Common myeloid progenitor, CD34-positive (primary cell): Measurements from ENCODE around the gene SMG7. TPM values are rescaled to one million over a fixed set of nuclear protein-coding genes. Genes with fewer than 3 reads are reported as not detected.
"Not testable (repeated sequence)": the region's sequence is repeated elsewhere in the genome, so short reads cannot be mapped to it uniquely, and the experiment has no call there.

Experiments used
- CTCF ChIA-PET: fragments of 350-600 bp; sonication (Branson Sonifier 250); formaldehyde crosslinking; loops from one replicate; lab custom pipeline; 2021; ENCODE audit warnings: antibody characterized with exemption; lab: Charles Lee
- POLR2A ChIA-PET: fragments of 350-600 bp; sonication (Branson Sonifier 250); formaldehyde crosslinking; loops from one replicate; lab custom pipeline; 2021; ENCODE audit warnings: antibody characterized with exemption; lab: Charles Lee
- DNase-seq, 3 donors: peaks; one replicate each; pipeline versions ENCODE4 v3.0.0 to v3.0.0-alpha.2; 2013
- H3K27ac ChIP-seq, 2 experiments: 1 replicate in 1 of 2; 2 replicates in 1 of 2; pipeline ENCODE4 v1.7.0; 2013; ENCODE audit warnings: inconsistent platforms in 2 of 2, low read length in 2 of 2, mild to moderate bottlenecking in 2 of 2, low read depth in 1 of 2, moderate library complexity in 1 of 2; ENCODE audit not compliant: severe bottlenecking in 2 of 2, insufficient read depth in 1 of 2, poor library complexity in 1 of 2
- H3K27me3 ChIP-seq, 5 experiments: replicated peaks in 2 of 5; 1 replicate in 3 of 5; 2 replicates in 2 of 5; pipeline versions ENCODE4 v1.6.1 to v1.7.0; 2013; ENCODE audit warnings: low read length in 4 of 5, mild to moderate bottlenecking in 2 of 5, moderate library complexity in 2 of 5, inconsistent platforms in 1 of 5; ENCODE audit not compliant: insufficient read depth in 5 of 5, control insufficient read depth in 4 of 5
- H3K36me3 ChIP-seq, 4 experiments: 1 replicate in 2 of 4; 2 replicates in 2 of 4; pipeline versions ENCODE4 v1.6.1 to v1.7.0; 2013; ENCODE audit warnings: low read length in 3 of 4, control low read depth in 1 of 4, mild to moderate bottlenecking in 1 of 4; ENCODE audit not compliant: control insufficient read depth in 4 of 4, insufficient read depth in 4 of 4
- H3K4me1 ChIP-seq, 4 experiments: 1 replicate in 3 of 4; 2 replicates in 1 of 4; pipeline versions ENCODE4 v1.6.1 to v1.7.1; 2013; ENCODE audit warnings: low read length in 3 of 4, mild to moderate bottlenecking in 3 of 4, control low read depth in 1 of 4, inconsistent platforms in 1 of 4, moderate library complexity in 1 of 4; ENCODE audit not compliant: control insufficient read depth in 4 of 4, insufficient read depth in 4 of 4; ENCODE audit errors: control extremely low read depth in 1 of 4
- H3K4me3 ChIP-seq, 7 experiments: 1 replicate in 4 of 7; 2 replicates in 3 of 7; pipeline versions ENCODE4 v1.5.1 to v1.7.0; 2013; ENCODE audit warnings: mild to moderate bottlenecking in 7 of 7, low read length in 6 of 7, moderate library complexity in 6 of 7, inconsistent platforms in 2 of 7, low read depth in 2 of 7, control low read depth in 1 of 7; ENCODE audit not compliant: insufficient read depth in 4 of 7, control insufficient read depth in 1 of 7; ENCODE audit errors: extremely low read depth in 1 of 7
- H3K9me3 ChIP-seq, 5 experiments: 1 replicate in 4 of 5; 2 replicates in 1 of 5; pipeline versions ENCODE4 v1.6.1 to v1.7.1; 2013; ENCODE audit warnings: low read length in 4 of 5, mild to moderate bottlenecking in 2 of 5, inconsistent platforms in 1 of 5, low read depth in 1 of 5, moderate library complexity in 1 of 5; ENCODE audit not compliant: control insufficient read depth in 4 of 5, insufficient read depth in 2 of 5; ENCODE audit errors: control extremely low read depth in 1 of 5
- WGBS: methylation state at CpG from one replicate; pipeline ENCODE4 v1.1.5; 2013; ENCODE audit not compliant: insufficient coverage; 5-methylcytosine and 5-hydroxymethylcytosine counted together
- polyA plus RNA-seq: library from polyadenylated mRNA; unstranded; fragments of 120-200 nt; gene quantifications from one replicate; pipeline ENCODE4 v1.2.1, GENCODE V29; 2013

The SMG7 gene, protein sequence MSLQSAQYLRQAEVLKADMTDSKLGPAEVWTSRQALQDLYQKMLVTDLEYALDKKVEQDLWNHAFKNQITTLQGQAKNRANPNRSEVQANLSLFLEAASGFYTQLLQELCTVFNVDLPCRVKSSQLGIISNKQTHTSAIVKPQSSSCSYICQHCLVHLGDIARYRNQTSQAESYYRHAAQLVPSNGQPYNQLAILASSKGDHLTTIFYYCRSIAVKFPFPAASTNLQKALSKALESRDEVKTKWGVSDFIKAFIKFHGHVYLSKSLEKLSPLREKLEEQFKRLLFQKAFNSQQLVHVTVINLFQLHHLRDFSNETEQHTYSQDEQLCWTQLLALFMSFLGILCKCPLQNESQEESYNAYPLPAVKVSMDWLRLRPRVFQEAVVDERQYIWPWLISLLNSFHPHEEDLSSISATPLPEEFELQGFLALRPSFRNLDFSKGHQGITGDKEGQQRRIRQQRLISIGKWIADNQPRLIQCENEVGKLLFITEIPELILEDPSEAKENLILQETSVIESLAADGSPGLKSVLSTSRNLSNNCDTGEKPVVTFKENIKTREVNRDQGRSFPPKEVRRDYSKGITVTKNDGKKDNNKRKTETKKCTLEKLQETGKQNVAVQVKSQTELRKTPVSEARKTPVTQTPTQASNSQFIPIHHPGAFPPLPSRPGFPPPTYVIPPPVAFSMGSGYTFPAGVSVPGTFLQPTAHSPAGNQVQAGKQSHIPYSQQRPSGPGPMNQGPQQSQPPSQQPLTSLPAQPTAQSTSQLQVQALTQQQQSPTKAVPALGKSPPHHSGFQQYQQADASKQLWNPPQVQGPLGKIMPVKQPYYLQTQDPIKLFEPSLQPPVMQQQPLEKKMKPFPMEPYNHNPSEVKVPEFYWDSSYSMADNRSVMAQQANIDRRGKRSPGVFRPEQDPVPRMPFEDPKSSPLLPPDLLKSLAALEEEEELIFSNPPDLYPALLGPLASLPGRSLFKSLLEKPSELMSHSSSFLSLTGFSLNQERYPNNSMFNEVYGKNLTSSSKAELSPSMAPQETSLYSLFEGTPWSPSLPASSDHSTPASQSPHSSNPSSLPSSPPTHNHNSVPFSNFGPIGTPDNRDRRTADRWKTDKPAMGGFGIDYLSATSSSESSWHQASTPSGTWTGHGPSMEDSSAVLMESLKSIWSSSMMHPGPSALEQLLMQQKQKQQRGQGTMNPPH
- 52.8 TPM for polyA plus RNA-seq

- H3K9me3 ChIP-seq: no peaks in the 10 kb centered on the region
- peaks cover 35 to 63% (median 48%) of the 10 kb centered on the region in 4 experiments for H3K4me1 ChIP-seq
- ChIA-PET POLR2A (interaction anchor here (0.5 kb wide), 1 partner anchor 20 kb away, joined by 3 read pairs; no protein-coding TSS in a partner anchor), CTCF (interaction anchor here (0.6 to 2.1 kb wide), 4 partner anchors 30 to 504 kb away, joined by 3 to 5 read pairs (median 4); no protein-coding TSS in a partner anchor)
- H3K27ac ChIP-seq: peak within 1 kb of the TSS; percentile 98
- no peaks in the 10 kb centered on the region for H3K27me3 ChIP-seq
- H3K4me3 ChIP-seq: peak within 1 kb of the TSS; percentile 87 to 96 (median 95)
- H3K36me3 ChIP-seq: peaks cover 0 to 5% (median 0%) of the 10 kb centered on the region in 4 experiments
- WGBS: under 1% methylated on average over 55 of the region's 70 CpGs
- DNase-seq: peak; percentile 56 to 75 (median 70)
Measured at GRCh38 chr1:183472488-183473216, at the start of gene SMG7. Gene SMG7, plus strand, starts transcription at chr1:183472499. Its CDS starts 122 bp downstream, at chr1:183472621.

DNA sequence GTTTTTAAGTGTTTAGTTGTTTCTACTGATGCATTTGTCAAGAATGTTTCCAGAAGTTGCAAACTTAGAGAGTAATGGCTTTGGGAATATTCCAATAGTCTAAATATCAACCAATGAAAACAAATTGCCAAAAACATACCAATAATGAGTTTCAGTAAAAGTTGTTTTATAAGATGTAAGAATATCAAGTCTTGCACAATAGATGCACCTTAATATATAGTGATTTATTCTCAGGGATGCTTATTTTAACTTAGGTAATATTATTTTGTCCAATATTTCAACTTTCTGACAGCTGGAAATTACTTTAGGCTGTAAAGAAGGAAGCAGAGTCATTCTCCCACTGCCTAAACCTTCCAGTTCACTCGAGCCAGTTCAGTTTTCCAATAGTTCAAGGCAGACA is 48.8 kb upstream of the SMG7 start:
- 33% methylated on average over 1 of the region's 1 CpG for WGBS
- ChIA-PET CTCF (no interaction called here), POLR2A (interaction anchor here (0.6 kb wide), 1 partner anchor 18 kb away, joined by 3 read pairs; no protein-coding TSS in a partner anchor)
- Histone ChIP-seq H3K4me1 (peaks cover 0 to under 1% (median 0%) of the 10 kb centered on the region in 4 experiments), H3K27me3 (peaks cover 6 to 37% (median 18%) of the 10 kb centered on the region in 5 experiments), H3K9me3 (no peaks in the 10 kb centered on the region), H3K4me3 (no peak overlapping the region), H3K27ac (no peak overlapping the region), H3K36me3 (no peaks in the 10 kb centered on the region)
- no peak for DNase-seq

GRCh38 chr1:183424691-183425090 is 47.6 kb upstream of the SMG7 start:
- H3K27me3 ChIP-seq: peaks cover 4 to 28% (median 18%) of the 10 kb centered on the region in 5 experiments
- H3K36me3 ChIP-seq: no peaks in the 10 kb centered on the region
- no peaks in the 10 kb centered on the region for H3K4me1 ChIP-seq
- H3K4me3 ChIP-seq: no peak overlapping the region
- H3K27ac ChIP-seq: no peak overlapping the region
- peaks cover 0 to under 1% (median 0%) of the 10 kb centered on the region in 5 experiments for H3K9me3 ChIP-seq
- no peak for DNase-seq
- POLR2A ChIA-PET: no interaction called here
- CTCF ChIA-PET: no interaction called here

DNA sequence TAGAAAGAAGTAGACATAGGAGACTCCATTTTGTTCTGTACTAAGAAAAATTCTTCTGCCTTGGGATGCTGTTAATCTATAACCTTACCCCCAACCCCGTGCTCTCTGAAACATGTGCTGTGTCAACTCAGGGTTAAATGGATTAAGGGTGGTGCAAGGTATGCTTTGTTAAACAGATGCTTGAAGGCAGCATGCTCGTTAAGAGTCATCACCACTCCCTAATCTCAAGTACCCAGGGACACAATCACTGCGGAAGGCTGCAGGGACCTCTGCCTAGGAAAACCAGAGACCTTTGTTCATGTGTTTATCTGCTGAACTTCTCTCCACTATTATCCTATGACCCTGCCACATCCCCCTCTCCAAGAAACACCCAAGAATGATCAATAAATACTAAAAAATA is 44.7 kb upstream of the SMG7 start:
- CTCF ChIA-PET, H3K9me3 ChIP-seq, H3K4me3 ChIP-seq, H3K4me1 ChIP-seq, H3K27ac ChIP-seq, H3K36me3 ChIP-seq, DNase-seq, POLR2A ChIA-PET, H3K27me3 ChIP-seq: not testable (repeated sequence)
- no CpG with 5 or more reads among the region's 3 CpGs for WGBS

- WGBS: 95% methylated on average over 3 of the region's 4 CpGs
- Histone ChIP-seq H3K27me3 (peaks cover 0 to 4% (median 0%) of the 10 kb centered on the region in 5 experiments), H3K27ac (no peak overlapping the region), H3K4me3 (no peak overlapping the region), H3K4me1 (no peaks in the 10 kb centered on the region), H3K9me3 (peaks cover 0 to 5% (median 0%) of the 10 kb centered on the region in 5 experiments), H3K36me3 (no peaks in the 10 kb centered on the region)
- DNase-seq: no peak
- POLR2A ChIA-PET: no interaction called here
- CTCF ChIA-PET: no interaction called here
Measured at GRCh38 chr1:183431840-183432547, 40.3 kb upstream of the SMG7 start.

GRCh38 chr1:183432548-183432875 is 39.8 kb upstream of the SMG7 start:
- CTCF ChIA-PET: no interaction called here
- no peak overlapping the region for H3K27ac ChIP-seq
- H3K27me3 ChIP-seq: peaks cover 0 to 4% (median 0%) of the 10 kb centered on the region in 5 experiments
- peaks cover 0 to 5% (median 0%) of the 10 kb centered on the region in 5 experiments for H3K9me3 ChIP-seq
- DNase-seq: no peak
- WGBS: 53% methylated on average over 1 of the region's 2 CpGs
- H3K4me1 ChIP-seq: no peaks in the 10 kb centered on the region
- H3K4me3 ChIP-seq: no peak overlapping the region
- POLR2A ChIA-PET: no interaction called here
- H3K36me3 ChIP-seq: no peaks in the 10 kb centered on the region
